Prostate gland (tissue), 2 donors: ENCODE data around the gene FAM111B.

Experiments used
- POLR2A ChIP-seq: fragments of 450-650 bp; IDR thresholded peaks from one replicate; pipeline ENCODE4 v1.6.1; 2016; ENCODE audit warnings: antibody characterized with exemption, mild to moderate bottlenecking
- POLR2AphosphoS5 ChIP-seq: sonication (generic); formaldehyde crosslinking; IDR thresholded peaks from one replicate; pipeline ENCODE4 v1.6.1; 2017; ENCODE audit warnings: antibody characterized with exemption
- TF ChIP-seq, protein P1 (sequence below), 4 experiments: fragments of 200-600 bp in 2 of 4; fragments of 450-650 bp in 2 of 4; sonication (generic) in 2 of 4; IDR thresholded peaks; 1 replicate in 3 of 4; 2 replicates in 1 of 4; pipeline ENCODE4 v1.5.1; 2016 to 2019; ENCODE audit warnings: antibody characterized with exemption in 4 of 4, mild to moderate bottlenecking in 2 of 4, moderate library complexity in 2 of 4

DNA sequence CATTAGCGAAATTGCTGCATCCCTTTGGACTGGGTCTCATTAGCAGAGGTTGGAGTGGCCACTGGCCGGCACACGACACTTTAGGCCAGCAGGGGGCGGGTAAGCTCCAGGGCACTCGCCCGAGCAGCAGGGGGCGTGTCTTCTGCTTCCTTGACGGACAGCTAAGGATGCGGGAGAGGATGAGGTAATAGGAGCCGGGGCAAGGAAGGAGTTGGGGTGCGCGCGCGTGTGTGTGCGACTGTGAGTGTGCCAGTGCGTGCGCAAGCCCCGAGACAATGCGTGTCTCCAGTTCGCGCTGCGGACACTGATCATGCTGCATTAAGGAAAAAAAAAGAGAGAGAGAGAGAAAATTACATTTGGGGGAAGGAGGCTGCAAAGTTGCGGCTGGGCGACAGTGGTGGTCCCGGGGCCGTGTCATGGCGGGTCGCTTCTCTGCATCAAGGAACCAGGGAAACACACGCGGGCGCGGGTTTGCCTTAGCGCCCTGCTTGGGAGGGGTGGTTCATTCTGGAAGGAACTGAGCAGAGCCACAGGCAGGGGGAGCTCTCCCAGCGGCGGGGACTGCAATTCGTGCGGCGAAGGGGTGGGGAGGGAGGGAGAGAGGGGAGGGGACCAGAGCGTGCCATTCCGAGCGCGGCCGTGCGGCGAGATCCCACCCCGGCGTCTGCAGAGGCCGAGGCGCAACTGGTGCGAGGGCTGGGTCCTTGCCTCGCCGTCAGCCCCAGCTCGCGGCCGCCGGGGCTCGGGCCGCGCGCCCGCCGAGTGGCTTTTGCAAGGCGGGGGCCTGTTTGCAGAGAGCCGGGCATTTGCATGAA is 64.7 kb downstream of the FAM111B start, which contains the start of gene DTX4:
- TF ChIP-seq, protein P1, sequence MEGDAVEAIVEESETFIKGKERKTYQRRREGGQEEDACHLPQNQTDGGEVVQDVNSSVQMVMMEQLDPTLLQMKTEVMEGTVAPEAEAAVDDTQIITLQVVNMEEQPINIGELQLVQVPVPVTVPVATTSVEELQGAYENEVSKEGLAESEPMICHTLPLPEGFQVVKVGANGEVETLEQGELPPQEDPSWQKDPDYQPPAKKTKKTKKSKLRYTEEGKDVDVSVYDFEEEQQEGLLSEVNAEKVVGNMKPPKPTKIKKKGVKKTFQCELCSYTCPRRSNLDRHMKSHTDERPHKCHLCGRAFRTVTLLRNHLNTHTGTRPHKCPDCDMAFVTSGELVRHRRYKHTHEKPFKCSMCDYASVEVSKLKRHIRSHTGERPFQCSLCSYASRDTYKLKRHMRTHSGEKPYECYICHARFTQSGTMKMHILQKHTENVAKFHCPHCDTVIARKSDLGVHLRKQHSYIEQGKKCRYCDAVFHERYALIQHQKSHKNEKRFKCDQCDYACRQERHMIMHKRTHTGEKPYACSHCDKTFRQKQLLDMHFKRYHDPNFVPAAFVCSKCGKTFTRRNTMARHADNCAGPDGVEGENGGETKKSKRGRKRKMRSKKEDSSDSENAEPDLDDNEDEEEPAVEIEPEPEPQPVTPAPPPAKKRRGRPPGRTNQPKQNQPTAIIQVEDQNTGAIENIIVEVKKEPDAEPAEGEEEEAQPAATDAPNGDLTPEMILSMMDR (IDR thresholded peaks at IDR 0.05) = peak; percentile 84 to 98 (median 96)
- TF ChIP-seq POLR2AphosphoS5 = peak; percentile 62
- peak; percentile 48 for TF ChIP-seq POLR2A
